MV-4-11 (cell line): ENCODE results near the gene GAR1.
"Not testable (repeated sequence)": the region's sequence is repeated elsewhere in the genome, so short reads cannot be mapped to it uniquely, and the experiment has no call there.

Experiments used
- DNase-seq: peaks from one replicate; lab custom pipeline; 2025; lab: John Stamatoyannopoulos, UW

The GAR1 gene

GRCh38 chr4:109846395-109847098, 31.0 kb downstream of the GAR1 start:
- no peak for DNase-seq

GRCh38 chr4:109847896-109848442, 32.4 kb downstream of the GAR1 start, which contains the start of gene LRIT3:
LRIT3 (plus strand) TSS chr4:109848107; CDS start chr4:109848202, 95 bp downstream.
- DNase-seq, result no peak

- DNase-seq, result no peak
These were observed 32.9 kb downstream of the GAR1 start for GRCh38 chr4:109848501-109848900.

GRCh38 chr4:109850601-109851000, 35.0 kb downstream of the GAR1 start:
- no peak for DNase-seq

- not testable (repeated sequence) for DNase-seq
These were observed 44.1 kb downstream of the GAR1 start for GRCh38 chr4:109859426-109860300.

- no peak for DNase-seq
These were observed 45.7 kb downstream of the GAR1 start for GRCh38 chr4:109861271-109861670.

- DNase-seq, result no peak
These were observed 46.5 kb downstream of the GAR1 start for GRCh38 chr4:109861916-109862511.

GRCh38 chr4:109864134-109864533, 48.6 kb downstream of the GAR1 start:
- no peak for DNase-seq

- DNase-seq, result no peak
These were observed 54.5 kb downstream of the GAR1 start for GRCh38 chr4:109870061-109870460.

GRCh38 chr4:109872065-109872464, 56.5 kb downstream of the GAR1 start:
- no peak for DNase-seq

- DNase-seq, result no peak
These were observed 57.5 kb downstream of the GAR1 start for GRCh38 chr4:109872950-109873656.

- no peak for DNase-seq
These were observed 58.4 kb downstream of the GAR1 start for GRCh38 chr4:109873791-109874514.
